NB4 (cell line): ENCODE measurements around the gene TNKS1BP1.
A peak's percentile ranks its signal among the peaks of the same experiment; 100 is the strongest.

Experiments
- TF ChIP-seq, protein P1 (sequence below): IDR thresholded peaks from one replicate; pipeline ENCODE4 v1.5.1; 2012; ENCODE audit warnings: low read depth, low read length
- TF ChIP-seq, protein P2 (sequence below): IDR thresholded peaks from 2 replicates; pipeline ENCODE4 v1.6.1; 2011; ENCODE audit warnings: low read depth, low read length

- TF ChIP-seq, protein P1, sequence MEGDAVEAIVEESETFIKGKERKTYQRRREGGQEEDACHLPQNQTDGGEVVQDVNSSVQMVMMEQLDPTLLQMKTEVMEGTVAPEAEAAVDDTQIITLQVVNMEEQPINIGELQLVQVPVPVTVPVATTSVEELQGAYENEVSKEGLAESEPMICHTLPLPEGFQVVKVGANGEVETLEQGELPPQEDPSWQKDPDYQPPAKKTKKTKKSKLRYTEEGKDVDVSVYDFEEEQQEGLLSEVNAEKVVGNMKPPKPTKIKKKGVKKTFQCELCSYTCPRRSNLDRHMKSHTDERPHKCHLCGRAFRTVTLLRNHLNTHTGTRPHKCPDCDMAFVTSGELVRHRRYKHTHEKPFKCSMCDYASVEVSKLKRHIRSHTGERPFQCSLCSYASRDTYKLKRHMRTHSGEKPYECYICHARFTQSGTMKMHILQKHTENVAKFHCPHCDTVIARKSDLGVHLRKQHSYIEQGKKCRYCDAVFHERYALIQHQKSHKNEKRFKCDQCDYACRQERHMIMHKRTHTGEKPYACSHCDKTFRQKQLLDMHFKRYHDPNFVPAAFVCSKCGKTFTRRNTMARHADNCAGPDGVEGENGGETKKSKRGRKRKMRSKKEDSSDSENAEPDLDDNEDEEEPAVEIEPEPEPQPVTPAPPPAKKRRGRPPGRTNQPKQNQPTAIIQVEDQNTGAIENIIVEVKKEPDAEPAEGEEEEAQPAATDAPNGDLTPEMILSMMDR, result no peak
- TF ChIP-seq, protein P2, sequence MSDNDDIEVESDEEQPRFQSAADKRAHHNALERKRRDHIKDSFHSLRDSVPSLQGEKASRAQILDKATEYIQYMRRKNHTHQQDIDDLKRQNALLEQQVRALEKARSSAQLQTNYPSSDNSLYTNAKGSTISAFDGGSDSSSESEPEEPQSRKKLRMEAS, result peak; percentile 62; the same call in 1 of the 2 replicates
Observed at GRCh38 chr11:57324886-57325734, at the start of gene TNKS1BP1.
